ENCODE data around the gene AHCTF1. TPM values are rescaled to one million over a fixed set of nuclear protein-coding genes. Genes with fewer than 3 reads are reported as not detected.

Gene AHCTF1
- total and polyA plus RNA-seq, 2 experiments from 2014 or later = 21.7 to 49.8 TPM

GRCh38 chr1:246934765-246935164 is 3.0 kb upstream of the AHCTF1 start:
- Histone ChIP-seq H3K27me3 (ENCODE audit: insufficient read depth) (no peaks in the 10 kb centered on the region), H4K20me1 (replicated peaks; ENCODE audit: insufficient read depth) (peaks cover 12% of the 10 kb centered on the region), H3K9me2 (ENCODE audit: insufficient read depth) (no peaks in the 10 kb centered on the region), H3K4me3 (no peak overlapping the region), H3K4me1 (ENCODE audit: insufficient read depth) (peaks cover 5% of the 10 kb centered on the region; the same call in 1 of the 2 replicates), H3K36me3 (ENCODE audit: insufficient read depth) (no peaks in the 10 kb centered on the region), H3K4me2 (no peak overlapping the region), H2AFZ (no peak overlapping the region), H3K79me2 (replicated peaks; ENCODE audit: insufficient read depth) (peaks cover 13% of the 10 kb centered on the region), H3F3A (replicated peaks; ENCODE audit: low read depth) (0 out of 2 replicates have a peak, but pooled peaks cover 5% of the 10 kb centered on the region), H3K27ac (ENCODE audit: low read depth) (no peak overlapping the region)
- H3K4me3 Mint-ChIP-seq = no peak overlapping the region
- no peak overlapping the region for H3K27ac Mint-ChIP-seq
- peaks cover 6% of the 10 kb centered on the region; the same call in 2 of the 3 replicates for H3K4me1 Mint-ChIP-seq
- TF ChIP-seq EZH2phosphoT487 (IDR thresholded peaks at IDR 0.05; ENCODE audit: unreplicated experiment) = no peak
- TF ChIP-seq ZNF114 (CRISPR knock-in tag; IDR thresholded peaks at IDR 0.05) = no peak
- no peak for TF ChIP-seq EZH2 (IDR thresholded peaks at IDR 0.05; ENCODE audit: low read depth, unreplicated experiment)
- peaks cover 19% of the 10 kb centered on the region for H3K27me3 Mint-ChIP-seq (ENCODE audit: insufficient read depth, low read depth, poor library complexity)
- H3K9me3 Mint-ChIP-seq = no peaks in the 10 kb centered on the region; the same call in 2 of the 3 replicates
- ATAC-seq (no peak), DNase-seq (ENCODE audit: low spot score) (no peak)
- peaks cover 8% of the 10 kb centered on the region; the same call in 2 of the 3 replicates for H3K36me3 Mint-ChIP-seq (ENCODE audit: low read depth)

DNA sequence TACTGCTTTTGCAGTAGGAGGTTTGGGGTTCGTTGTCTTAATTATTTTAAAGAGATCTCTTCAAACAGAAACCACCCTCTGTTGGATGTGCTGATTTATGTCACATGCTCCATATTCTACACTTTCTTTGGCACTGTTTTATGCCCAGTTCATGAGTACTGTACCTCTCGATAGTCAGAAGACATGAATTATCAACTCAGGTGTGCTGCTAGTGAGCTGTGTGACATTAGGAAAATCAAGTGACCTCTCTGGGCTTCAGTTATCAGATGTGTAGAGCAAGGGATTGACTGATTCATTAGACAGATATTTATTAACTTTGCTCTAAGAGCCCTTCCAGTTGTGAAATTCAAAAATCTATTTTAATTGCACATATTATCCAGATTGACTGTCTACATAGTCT is 2.1 kb upstream of the AHCTF1 start:
- Mint-ChIP-seq H3K4me3 (no peak overlapping the region), H3K27me3 (ENCODE audit: insufficient read depth, low read depth, poor library complexity) (peaks cover 15% of the 10 kb centered on the region), H3K36me3 (ENCODE audit: low read depth) (peaks cover 13% of the 10 kb centered on the region), H3K27ac (no peak overlapping the region), H3K4me1 (peaks cover 9% of the 10 kb centered on the region), H3K9me3 (no peaks in the 10 kb centered on the region; the same call in 2 of the 3 replicates)
- no peaks in the 10 kb centered on the region for H3K36me3 ChIP-seq (ENCODE audit: insufficient read depth)
- peaks cover 22% of the 10 kb centered on the region for H3K79me2 ChIP-seq (replicated peaks; ENCODE audit: insufficient read depth)
- 0 out of 2 replicates have a peak, but pooled peaks cover 5% of the 10 kb centered on the region for H3F3A ChIP-seq (replicated peaks; ENCODE audit: low read depth)
- ATAC-seq = no peak
- H2AFZ ChIP-seq = no peak overlapping the region
- H3K4me1 ChIP-seq (ENCODE audit: insufficient read depth) = peaks cover 13% of the 10 kb centered on the region
- no peak for DNase-seq (ENCODE audit: low spot score)
- no peak overlapping the region for H3K27ac ChIP-seq (ENCODE audit: low read depth)
- no peak overlapping the region for H3K4me3 ChIP-seq
- TF ChIP-seq ETS1 (IDR thresholded peaks at IDR 0.05) = no peak
- no peak overlapping the region for H3K4me2 ChIP-seq
- H4K20me1 ChIP-seq (replicated peaks; ENCODE audit: insufficient read depth) = peaks cover 17% of the 10 kb centered on the region
- H3K9me2 ChIP-seq (ENCODE audit: insufficient read depth) = no peaks in the 10 kb centered on the region
- H3K27me3 ChIP-seq (ENCODE audit: insufficient read depth) = no peaks in the 10 kb centered on the region

DNA sequence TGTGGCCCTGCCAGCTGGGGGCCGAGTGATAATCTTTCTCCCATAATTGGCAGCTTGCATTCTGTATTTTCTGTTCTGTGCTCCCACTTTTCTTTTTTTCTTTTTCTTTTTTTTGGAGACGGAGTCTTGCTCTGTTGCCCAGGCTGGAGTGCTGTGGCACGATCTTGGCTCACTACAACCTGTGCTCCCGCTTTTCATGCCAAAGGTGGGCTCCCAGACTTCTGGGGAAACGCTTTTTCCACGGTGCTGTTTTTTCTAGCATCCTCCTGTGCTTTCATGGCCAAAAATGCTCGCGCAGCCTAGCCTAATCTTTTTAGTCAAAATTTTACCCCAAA is 585 bp upstream of the AHCTF1 start:
- Mint-ChIP-seq H3K36me3 (ENCODE audit: low read depth) (peaks cover 24% of the 10 kb centered on the region), H3K4me3 (peak overlapping the region; percentile 86), H3K4me1 (peaks cover 16% of the 10 kb centered on the region), H3K27me3 (ENCODE audit: insufficient read depth, low read depth, poor library complexity) (peaks cover 15% of the 10 kb centered on the region), H3K27ac (peak overlapping the region; percentile 95; the same call in 1 of the 2 replicates), H3K9me3 (no peaks in the 10 kb centered on the region; the same call in 2 of the 3 replicates)
- Histone ChIP-seq H3K4me2 (peak overlapping the region; percentile 76), H3K27me3 (ENCODE audit: insufficient read depth) (no peaks in the 10 kb centered on the region), H3K4me3 (peak overlapping the region; percentile 71), H3K27ac (ENCODE audit: low read depth) (no peak overlapping the region), H3F3A (replicated peaks; ENCODE audit: low read depth) (0 out of 2 replicates have a peak, but pooled peaks cover 5% of the 10 kb centered on the region), H4K20me1 (replicated peaks; ENCODE audit: insufficient read depth) (peaks cover 26% of the 10 kb centered on the region), H3K79me2 (replicated peaks; ENCODE audit: insufficient read depth) (peaks cover 38% of the 10 kb centered on the region), H3K36me3 (ENCODE audit: insufficient read depth) (no peaks in the 10 kb centered on the region), H2AFZ (peak overlapping the region; percentile 83), H3K4me1 (ENCODE audit: insufficient read depth) (peaks cover 18% of the 10 kb centered on the region), H3K9me2 (ENCODE audit: insufficient read depth) (no peaks in the 10 kb centered on the region)
- DNase-seq (ENCODE audit: low spot score) = no peak
- TF ChIP-seq CREB1 (CRISPR knock-in tag; IDR thresholded peaks at IDR 0.05; ENCODE audit: low read depth) = no peak
- TF ChIP-seq, protein P1, sequence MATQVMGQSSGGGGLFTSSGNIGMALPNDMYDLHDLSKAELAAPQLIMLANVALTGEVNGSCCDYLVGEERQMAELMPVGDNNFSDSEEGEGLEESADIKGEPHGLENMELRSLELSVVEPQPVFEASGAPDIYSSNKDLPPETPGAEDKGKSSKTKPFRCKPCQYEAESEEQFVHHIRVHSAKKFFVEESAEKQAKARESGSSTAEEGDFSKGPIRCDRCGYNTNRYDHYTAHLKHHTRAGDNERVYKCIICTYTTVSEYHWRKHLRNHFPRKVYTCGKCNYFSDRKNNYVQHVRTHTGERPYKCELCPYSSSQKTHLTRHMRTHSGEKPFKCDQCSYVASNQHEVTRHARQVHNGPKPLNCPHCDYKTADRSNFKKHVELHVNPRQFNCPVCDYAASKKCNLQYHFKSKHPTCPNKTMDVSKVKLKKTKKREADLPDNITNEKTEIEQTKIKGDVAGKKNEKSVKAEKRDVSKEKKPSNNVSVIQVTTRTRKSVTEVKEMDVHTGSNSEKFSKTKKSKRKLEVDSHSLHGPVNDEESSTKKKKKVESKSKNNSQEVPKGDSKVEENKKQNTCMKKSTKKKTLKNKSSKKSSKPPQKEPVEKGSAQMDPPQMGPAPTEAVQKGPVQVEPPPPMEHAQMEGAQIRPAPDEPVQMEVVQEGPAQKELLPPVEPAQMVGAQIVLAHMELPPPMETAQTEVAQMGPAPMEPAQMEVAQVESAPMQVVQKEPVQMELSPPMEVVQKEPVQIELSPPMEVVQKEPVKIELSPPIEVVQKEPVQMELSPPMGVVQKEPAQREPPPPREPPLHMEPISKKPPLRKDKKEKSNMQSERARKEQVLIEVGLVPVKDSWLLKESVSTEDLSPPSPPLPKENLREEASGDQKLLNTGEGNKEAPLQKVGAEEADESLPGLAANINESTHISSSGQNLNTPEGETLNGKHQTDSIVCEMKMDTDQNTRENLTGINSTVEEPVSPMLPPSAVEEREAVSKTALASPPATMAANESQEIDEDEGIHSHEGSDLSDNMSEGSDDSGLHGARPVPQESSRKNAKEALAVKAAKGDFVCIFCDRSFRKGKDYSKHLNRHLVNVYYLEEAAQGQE (IDR thresholded peaks at IDR 0.05; ENCODE audit: unreplicated experiment) = no peak
- no peak for TF ChIP-seq EZH2 (IDR thresholded peaks at IDR 0.05; ENCODE audit: low read depth, unreplicated experiment)
- peak; percentile 7 for ATAC-seq

Data from GM23338 (cell line).